K562 (cell line): ENCODE data around the gene SORCS2. TPM values are rescaled to one million over a fixed set of nuclear protein-coding genes. Genes with fewer than 3 reads are reported as not detected.

Experiments used
- ATAC-seq: fragments of 200-7000 bp; cut with Tn5 transposase; 3 replicates; pipeline ENCODE4 v1.9.1; 2020; ENCODE audit warnings: moderate library complexity
- BruUV-seq: library from RNA; stranded (reverse); fragments of 400-500 nt; replicated peaks from 2 replicates; lab custom pipeline; 2021; lab: Mats Ljungman, UMichigan
- CTCF ChIA-PET: fragments of 300-600 bp; formaldehyde crosslinking; extraction: SDS; loops from one replicate; lab custom pipeline; 2021; ENCODE audit warnings: low intra/inter-chr PET ratio; lab: Yijun Ruan, JAX
- POLR2A ChIA-PET: fragments of 300-600, 350-650 bp; sonication (Branson Sonifier 250); formaldehyde crosslinking; extraction: SDS; loops from one replicate; lab custom pipeline; 2021; ENCODE audit warnings: antibody characterized with exemption, inconsistent platforms; lab: Yijun Ruan, JAX
- DNase-seq, 4 experiments: peaks; one replicate each; pipeline versions ENCODE4 v3.0.0 to v3.0.0-alpha.2; 2011 to 2018; ENCODE audit warnings: low spot score in 3 of 4, mixed read lengths in 3 of 4; ENCODE audit errors: extremely low read depth in 1 of 4
- FAIRE-seq: peaks from 2 replicates; lab custom pipeline; 2011; peaks lifted over from hg19 to GRCh38; lab: Jason Lieb, UNC
- H2AFZ ChIP-seq: 2 replicates; pipeline ENCODE4 v1.6.0; 2011; ENCODE audit warnings: low read depth, low read length, control low read depth, inconsistent platforms
- H3K27ac ChIP-seq: fragments of 200-600 bp; 3 replicates; pipeline ENCODE4 v1.8.0; 2011; ENCODE audit warnings: low read depth, mild to moderate bottlenecking, control low read depth, inconsistent platforms, low read length, moderate library complexity, mixed read lengths; ENCODE audit errors: extremely low read depth
- H3K27me3 ChIP-seq, 2 experiments: fragments of 300-600 bp in 1 of 2; 2 replicates in 1 of 2; 3 replicates in 1 of 2; pipeline versions ENCODE4 v1.6.0 to v1.8.0; 2011; ENCODE audit warnings: inconsistent platforms in 2 of 2, low read length in 2 of 2, mild to moderate bottlenecking in 1 of 2, mixed read lengths in 1 of 2, moderate library complexity in 1 of 2; ENCODE audit not compliant: control insufficient read depth in 2 of 2, insufficient read depth in 2 of 2
- H3K36me3 ChIP-seq: fragments of 300-600 bp; 3 replicates; pipeline ENCODE4 v1.8.0; 2011; ENCODE audit warnings: mild to moderate bottlenecking, low read length, inconsistent platforms; ENCODE audit not compliant: control insufficient read depth, insufficient read depth
- H3K4me1 ChIP-seq, 2 experiments: fragments of 200-600 bp in 1 of 2; replicated peaks in 1 of 2; 2 replicates in 1 of 2; 3 replicates in 1 of 2; pipeline versions ENCODE4 v1.5.1 to v1.8.0; 2011; ENCODE audit warnings: inconsistent platforms in 2 of 2, low read length in 2 of 2, mild to moderate bottlenecking in 1 of 2, mixed read lengths in 1 of 2, moderate library complexity in 1 of 2; ENCODE audit not compliant: control insufficient read depth in 2 of 2, insufficient read depth in 2 of 2
- H3K4me2 ChIP-seq: 2 replicates; pipeline ENCODE4 v1.6.1; 2011; ENCODE audit warnings: low read length, control low read depth, inconsistent platforms, mixed read lengths; ENCODE audit not compliant: insufficient read depth
- H3K4me3 ChIP-seq: fragments of 200-600 bp; sonication (generic), shearing (Covaris generic); 2 replicates; pipeline ENCODE4 v1.5.1; 2016; ENCODE audit warnings: control low read depth, inconsistent platforms
- H3K79me2 ChIP-seq: fragments of 200-600 bp; 3 replicates; pipeline ENCODE4 v1.8.0; 2011; ENCODE audit warnings: low read length, inconsistent platforms; ENCODE audit not compliant: control insufficient read depth, insufficient read depth
- H3K9ac ChIP-seq, 2 experiments: 2 replicates each; pipeline versions ENCODE4 v1.6.0 to v1.6.1; 2011; ENCODE audit warnings: low read depth in 2 of 2, low read length in 2 of 2, control low read depth in 1 of 2, inconsistent platforms in 1 of 2, mild to moderate bottlenecking in 1 of 2, mixed read lengths in 1 of 2; ENCODE audit not compliant: insufficient read depth in 1 of 2
- H3K9me1 ChIP-seq: one replicate; pipeline ENCODE4 v1.6.0; 2011; ENCODE audit warnings: inconsistent platforms, mild to moderate bottlenecking, low read length, moderate library complexity; ENCODE audit not compliant: control insufficient read depth, insufficient read depth
- H3K9me3 ChIP-seq: replicated peaks from 2 replicates; pipeline ENCODE4 v1.5.1; 2011; ENCODE audit warnings: low read depth, low read length, inconsistent platforms; ENCODE audit not compliant: control insufficient read depth, insufficient read depth
- H4K20me1 ChIP-seq: replicated peaks from 2 replicates; pipeline ENCODE4 v1.6.1; 2011; ENCODE audit warnings: low read length, inconsistent platforms, mixed read lengths; ENCODE audit not compliant: control insufficient read depth, insufficient read depth
- CC2D1A ChIP-seq: fragments of 450-650 bp; IDR thresholded peaks from 2 replicates; pipeline ENCODE4 v1.6.1; 2017; ENCODE audit warnings: mild to moderate bottlenecking
- CTBP1 ChIP-seq: fragments of 450-650 bp; IDR thresholded peaks from 2 replicates; pipeline ENCODE4 v1.6.1; 2016; ENCODE audit warnings: borderline replicate concordance
- EP400 ChIP-seq: fragments of 450-650 bp; IDR thresholded peaks from 2 replicates; pipeline ENCODE4 v1.6.1; 2017; ENCODE audit warnings: antibody characterized with exemption, mild to moderate bottlenecking, moderate library complexity
- GABPA ChIP-seq: fragments of 200-800 bp; sonication (Bioruptor generic); conservative IDR thresholded peaks from 2 replicates; pipeline ENCODE4 v1.6.1; 2016; ENCODE audit warnings: low read depth, missing genetic modification characterization, missing compliant biosample characterization
- PHTF2 ChIP-seq: fragments of 250-450 bp; sonication (Bioruptor Pico); IDR thresholded peaks from 2 replicates; pipeline ENCODE4 v1.5.0; 2021; ENCODE audit warnings: mild to moderate bottlenecking
- PPARD ChIP-seq: fragments of 250-450 bp; sonication (Bioruptor Pico); IDR thresholded peaks from 2 replicates; pipeline ENCODE4 v1.8.0; 2022; ENCODE audit warnings: inconsistent platforms, mild to moderate bottlenecking, moderate library complexity
- PTRF ChIP-seq: fragments of 450-650 bp; IDR thresholded peaks from 2 replicates; pipeline ENCODE4 v1.6.1; 2016; ENCODE audit warnings: mild to moderate bottlenecking, missing genetic modification characterization, missing compliant biosample characterization
- SAFB2 ChIP-seq: fragments of 200-400 bp; formaldehyde crosslinking; IDR thresholded peaks from 2 replicates; pipeline ENCODE4 v1.6.1; 2018; ENCODE audit warnings: borderline replicate concordance, low read length, low read depth, moderate library complexity; ENCODE audit not compliant: severe bottlenecking
- XRCC5 ChIP-seq: fragments of 200-400 bp; formaldehyde crosslinking; IDR thresholded peaks from 2 replicates; pipeline ENCODE4 v1.6.1; 2017; ENCODE audit warnings: low read depth, mild to moderate bottlenecking, low read length
- ZNF324 ChIP-seq: fragments of 250-450 bp; sonication (Bioruptor Pico); IDR thresholded peaks from 2 replicates; pipeline ENCODE4 v1.4.0; 2020; ENCODE audit warnings: mild to moderate bottlenecking
- WGBS: fragments of 100-300 bp; shearing (Covaris generic); methylation state at CpG from one replicate; pipeline ENCODE4 v1.1.6; 2016; ENCODE audit warnings: low coverage, mixed read lengths; ENCODE audit not compliant: insufficient coverage; ENCODE audit errors: missing lambda C conversion rate; 5-methylcytosine and 5-hydroxymethylcytosine counted together
- in situ Hi-C: fragments of 300-500 bp; cut with MboI; formaldehyde crosslinking; loops from 4 replicates; pipeline ENCODE4 v1.15.0; 2018; ENCODE audit warnings: inconsistent platforms, mixed read lengths
- intact Hi-C: fragments of 100-400 bp; cut with micrococcal nuclease; formaldehyde crosslinking; loops from 2 replicates; pipeline ENCODE4 v1.14.2; 2022
- polyA plus RNA-seq, 8 experiments: library from polyadenylated mRNA; depleted of rRNA in 4 of 8; stranded (reverse) in 5 of 8; unstranded in 3 of 8; fragments of >200 nt; fragmentation: Nextera tagmentation in 2 of 8; fragmentation: Illumina TruSeq in 1 of 8; extraction: Ambion mirVana in 2 of 8; extraction: Trizol in 1 of 8; gene quantifications; 2 replicates each; pipeline versions ENCODE4 v1.2.1 to v1.2.3, GENCODE V29; 2011 to 2014; ENCODE audit warnings: inconsistent platforms in 1 of 8, missing spikeins in 1 of 8
- total RNA-seq, 7 experiments: library from RNA; depleted of rRNA in 6 of 7; stranded (reverse); fragments of >200 nt in 6 of 7; fragmentation: Illumina TruSeq in 2 of 7; extraction: Trizol in 2 of 7; gene quantifications; 2 replicates each; pipeline versions ENCODE4 v1.2.1 to v1.2.3, GENCODE V29; 2011 to 2021; ENCODE audit warnings: low replicate concordance in 1 of 7
- TF ChIP-seq, protein P1 (sequence below): fragments of 450-650 bp; IDR thresholded peaks from 2 replicates; pipeline ENCODE4 v1.7.1; 2018; ENCODE audit warnings: mild to moderate bottlenecking, low read depth; ENCODE audit not compliant: partially characterized antibody

Gene SORCS2
- total and polyA plus RNA-seq, 9 of the 15 experiments (the other 6 are each of a cell fraction or from before 2014, with no cell fraction given), result not detected

DNA sequence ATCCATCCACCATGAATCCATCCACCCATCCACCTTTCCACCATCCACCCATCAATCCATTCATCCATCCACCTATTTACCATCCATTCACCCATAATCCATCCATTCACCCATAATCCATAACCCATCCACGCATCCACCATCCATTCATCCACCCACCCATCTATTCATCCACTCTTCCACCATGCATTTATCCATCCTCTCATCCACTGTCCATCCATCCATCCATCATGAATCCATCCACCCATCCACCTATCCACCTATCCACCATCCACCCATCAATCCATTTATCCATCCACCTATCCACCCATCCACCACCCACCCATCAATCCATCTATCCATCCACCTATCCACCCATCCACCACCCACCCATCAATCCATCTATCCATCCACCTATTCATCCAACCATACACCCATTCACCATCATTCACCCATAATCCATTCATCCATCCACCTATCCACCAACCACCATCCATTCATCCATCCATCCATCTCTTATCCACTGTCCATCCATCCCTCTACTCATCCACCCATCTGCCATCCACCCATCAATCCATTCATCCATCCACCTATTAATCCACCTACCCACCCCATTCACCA, 422.1 kb downstream of the SORCS2 start:
- H3K9me1 ChIP-seq, result no peaks in the 10 kb centered on the region
- no peaks in the 10 kb centered on the region for H3K36me3 ChIP-seq
- H3K4me3 ChIP-seq, result no peak overlapping the region
- POLR2A ChIA-PET, result no interaction called here
- WGBS, result 7% methylated on average over 1 of the region's 1 CpG
- no peak overlapping the region for H3K9ac ChIP-seq
- TF ChIP-seq EP400 (no peak), CC2D1A (no peak), XRCC5 (no peak), CTBP1 (no peak), PHTF2 (no peak), SAFB2 (no peak), PPARD (CRISPR knock-in tag) (no peak), ZNF324 (CRISPR knock-in tag) (no peak), PTRF (tag) (no peak), GABPA (tag) (no peak)
- TF ChIP-seq, protein P1, sequence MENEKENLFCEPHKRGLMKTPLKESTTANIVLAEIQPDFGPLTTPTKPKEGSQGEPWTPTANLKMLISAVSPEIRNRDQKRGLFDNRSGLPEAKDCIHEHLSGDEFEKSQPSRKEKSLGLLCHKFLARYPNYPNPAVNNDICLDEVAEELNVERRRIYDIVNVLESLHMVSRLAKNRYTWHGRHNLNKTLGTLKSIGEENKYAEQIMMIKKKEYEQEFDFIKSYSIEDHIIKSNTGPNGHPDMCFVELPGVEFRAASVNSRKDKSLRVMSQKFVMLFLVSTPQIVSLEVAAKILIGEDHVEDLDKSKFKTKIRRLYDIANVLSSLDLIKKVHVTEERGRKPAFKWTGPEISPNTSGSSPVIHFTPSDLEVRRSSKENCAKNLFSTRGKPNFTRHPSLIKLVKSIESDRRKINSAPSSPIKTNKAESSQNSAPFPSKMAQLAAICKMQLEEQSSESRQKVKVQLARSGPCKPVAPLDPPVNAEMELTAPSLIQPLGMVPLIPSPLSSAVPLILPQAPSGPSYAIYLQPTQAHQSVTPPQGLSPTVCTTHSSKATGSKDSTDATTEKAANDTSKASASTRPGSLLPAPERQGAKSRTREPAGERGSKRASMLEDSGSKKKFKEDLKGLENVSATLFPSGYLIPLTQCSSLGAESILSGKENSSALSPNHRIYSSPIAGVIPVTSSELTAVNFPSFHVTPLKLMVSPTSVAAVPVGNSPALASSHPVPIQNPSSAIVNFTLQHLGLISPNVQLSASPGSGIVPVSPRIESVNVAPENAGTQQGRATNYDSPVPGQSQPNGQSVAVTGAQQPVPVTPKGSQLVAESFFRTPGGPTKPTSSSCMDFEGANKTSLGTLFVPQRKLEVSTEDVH, result no peak
- no TSS peak for BruUV-seq
- CTCF ChIA-PET, result no interaction called here
- FAIRE-seq (no peak), ATAC-seq (no peak), DNase-seq (no peak)
- no peaks in the 10 kb centered on the region for H3K9me3 ChIP-seq
- no peak overlapping the region for H3K4me2 ChIP-seq
- intact Hi-C loops, result no loop called here
- H3K27ac ChIP-seq, result no peak overlapping the region
- in situ Hi-C loops, result no loop called here
- no peak overlapping the region for H2AFZ ChIP-seq
- H3K4me1 ChIP-seq, result no peaks in the 10 kb centered on the region
- peaks cover 0 to 24% of the 10 kb centered on the region in 2 experiments; a peak in 1 of 5 replicates for H3K27me3 ChIP-seq
- no peaks in the 10 kb centered on the region for H4K20me1 ChIP-seq
- H3K79me2 ChIP-seq, result no peaks in the 10 kb centered on the region
